ENCODE data around the gene EPHA1. TPM values are rescaled to one million over a fixed set of nuclear protein-coding genes. Genes with fewer than 3 reads are reported as not detected.

The EPHA1 gene
- total RNA-seq (2021) (1.2 and 1.7 TPM in 2 replicates), Bru-seq, nascent RNA (percentile 13 among the genes with signal in this experiment), BruChase-seq, experiment 1, labeled RNA remaining after a 2-hour chase (percentile 19 among the genes with signal in this experiment), BruChase-seq, experiment 2, labeled RNA remaining after a 6-hour chase (percentile 21 among the genes with signal in this experiment)
- long read RNA-seq, partial matches to known transcripts: 1 of 1 reads
- long read RNA-seq, other reads (novel, unspliced or antisense): 0 of 1 reads

- peaks cover 38% of the 10 kb centered on the region for H3K4me1 ChIP-seq (ENCODE audit: insufficient read depth, low read length, poor library complexity, severe bottlenecking)
- H3K4me3 ChIP-seq (ENCODE audit: low read depth, low read length, poor library complexity, severe bottlenecking): no peak within 1 kb of the TSS
- ChIA-PET CTCF (interaction anchor here (0.6 kb wide), 1 partner anchor 33 kb away, joined by 3 read pairs; no protein-coding TSS in a partner anchor), POLR2A (ENCODE audit: low non-redundant PET) (no interaction called here)
- no peaks in the 10 kb centered on the region for H3K27me3 ChIP-seq (replicated peaks; ENCODE audit: insufficient read depth, low read depth, low read length, poor library complexity)
- no peak for TF ChIP-seq EZH2 (IDR thresholded peaks at IDR 0.05; ENCODE audit: borderline replicate concordance, low read depth, low read length, poor library complexity, severe bottlenecking)
- TF ChIP-seq, protein P1, sequence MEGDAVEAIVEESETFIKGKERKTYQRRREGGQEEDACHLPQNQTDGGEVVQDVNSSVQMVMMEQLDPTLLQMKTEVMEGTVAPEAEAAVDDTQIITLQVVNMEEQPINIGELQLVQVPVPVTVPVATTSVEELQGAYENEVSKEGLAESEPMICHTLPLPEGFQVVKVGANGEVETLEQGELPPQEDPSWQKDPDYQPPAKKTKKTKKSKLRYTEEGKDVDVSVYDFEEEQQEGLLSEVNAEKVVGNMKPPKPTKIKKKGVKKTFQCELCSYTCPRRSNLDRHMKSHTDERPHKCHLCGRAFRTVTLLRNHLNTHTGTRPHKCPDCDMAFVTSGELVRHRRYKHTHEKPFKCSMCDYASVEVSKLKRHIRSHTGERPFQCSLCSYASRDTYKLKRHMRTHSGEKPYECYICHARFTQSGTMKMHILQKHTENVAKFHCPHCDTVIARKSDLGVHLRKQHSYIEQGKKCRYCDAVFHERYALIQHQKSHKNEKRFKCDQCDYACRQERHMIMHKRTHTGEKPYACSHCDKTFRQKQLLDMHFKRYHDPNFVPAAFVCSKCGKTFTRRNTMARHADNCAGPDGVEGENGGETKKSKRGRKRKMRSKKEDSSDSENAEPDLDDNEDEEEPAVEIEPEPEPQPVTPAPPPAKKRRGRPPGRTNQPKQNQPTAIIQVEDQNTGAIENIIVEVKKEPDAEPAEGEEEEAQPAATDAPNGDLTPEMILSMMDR (conservative IDR thresholded peaks at IDR 0.05; ENCODE audit: low read depth, low read length): 0 out of 2 replicates have a peak, but pooled peaks have one; percentile 22
- no peak within 1 kb of the TSS for H3K27ac ChIP-seq (ENCODE audit: low read depth, low read length, poor library complexity, severe bottlenecking)
- intact Hi-C loops (cut with micrococcal nuclease; ENCODE audit: unreplicated experiment): no loop called here
- no peaks in the 10 kb centered on the region for H3K9me3 ChIP-seq (ENCODE audit: low read depth, low read length, poor library complexity, severe bottlenecking)
- H3K36me3 ChIP-seq (ENCODE audit: insufficient read depth, low read length, poor library complexity, severe bottlenecking): no peaks in the 10 kb centered on the region
- BruUV-seq (replicated peaks): no TSS peak
- DNase-seq (ENCODE audit: low spot score): no peak
These were observed at the start of gene EPHA1 for GRCh38 chr7:143408686-143409561. Gene EPHA1, minus strand, starts transcription at chr7:143408856. Its CDS starts 51 bp downstream, at chr7:143408805.

- H3K4me3 ChIP-seq (ENCODE audit: low read depth, low read length, poor library complexity, severe bottlenecking): no peak overlapping the region
- no TSS peak for BruUV-seq (replicated peaks)
- intact Hi-C loops (cut with micrococcal nuclease; ENCODE audit: unreplicated experiment): no loop called here
- H3K36me3 ChIP-seq (ENCODE audit: insufficient read depth, low read length, poor library complexity, severe bottlenecking): no peaks in the 10 kb centered on the region
- CTCF ChIA-PET: no interaction called here
- no peaks in the 10 kb centered on the region for H3K9me3 ChIP-seq (ENCODE audit: low read depth, low read length, poor library complexity, severe bottlenecking)
- TF ChIP-seq, protein P1 (conservative IDR thresholded peaks at IDR 0.05; ENCODE audit: low read depth, low read length): no peak
- TF ChIP-seq EZH2 (IDR thresholded peaks at IDR 0.05; ENCODE audit: borderline replicate concordance, low read depth, low read length, poor library complexity, severe bottlenecking): no peak
- H3K27me3 ChIP-seq (replicated peaks; ENCODE audit: insufficient read depth, low read depth, low read length, poor library complexity): no peaks in the 10 kb centered on the region
- no peak overlapping the region for H3K27ac ChIP-seq (ENCODE audit: low read depth, low read length, poor library complexity, severe bottlenecking)
- no peaks in the 10 kb centered on the region for H3K4me1 ChIP-seq (ENCODE audit: insufficient read depth, low read length, poor library complexity, severe bottlenecking)
- DNase-seq (ENCODE audit: low spot score): no peak
- POLR2A ChIA-PET (ENCODE audit: low non-redundant PET): no interaction called here
These were observed 49.6 kb upstream of the EPHA1 start for GRCh38 chr7:143458263-143458662.

DNA sequence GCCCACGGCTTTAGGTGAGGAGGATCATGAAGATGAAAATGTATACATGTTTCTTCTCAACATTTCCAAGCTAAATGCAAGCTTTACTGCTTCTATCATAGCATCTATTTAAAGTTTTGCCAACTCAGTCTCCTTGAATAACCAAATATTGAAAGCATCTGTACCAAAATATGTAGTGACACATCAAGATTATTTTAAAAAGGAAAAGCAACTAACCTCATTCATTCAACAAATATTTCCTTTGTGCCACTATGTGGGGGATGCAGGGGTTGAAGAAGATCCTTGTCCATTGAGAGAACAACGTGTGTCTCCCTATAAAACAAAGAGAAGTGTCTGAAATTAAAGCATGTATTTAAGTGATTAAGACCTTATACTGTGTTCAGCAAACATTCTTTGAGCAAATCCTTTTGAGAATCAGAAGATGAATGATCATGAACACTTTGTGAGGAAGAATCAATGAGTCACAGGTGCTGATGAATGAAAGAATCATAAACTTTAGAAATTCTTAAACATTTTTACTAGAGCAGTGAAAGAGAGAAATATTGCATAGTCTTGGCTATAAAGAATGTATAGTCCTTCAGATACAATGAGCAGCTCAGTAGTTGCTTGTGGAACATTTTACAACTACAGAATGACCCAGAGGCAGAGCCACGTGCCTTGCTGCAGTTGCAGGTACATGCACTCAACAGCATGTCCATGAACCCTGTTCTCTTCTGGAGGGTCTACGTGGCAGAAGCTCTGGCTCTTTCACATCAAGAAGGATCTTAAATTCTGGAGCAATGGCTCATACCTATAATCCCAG lies 48.5 kb upstream of the EPHA1 start:
- H3K9me3 ChIP-seq (ENCODE audit: low read depth, low read length, poor library complexity, severe bottlenecking): no peaks in the 10 kb centered on the region
- H3K27ac ChIP-seq (ENCODE audit: low read depth, low read length, poor library complexity, severe bottlenecking): no peak overlapping the region
- no peaks in the 10 kb centered on the region for H3K36me3 ChIP-seq (ENCODE audit: insufficient read depth, low read length, poor library complexity, severe bottlenecking)
- H3K4me1 ChIP-seq (ENCODE audit: insufficient read depth, low read length, poor library complexity, severe bottlenecking): no peaks in the 10 kb centered on the region
- no peak for TF ChIP-seq EZH2 (IDR thresholded peaks at IDR 0.05; ENCODE audit: borderline replicate concordance, low read depth, low read length, poor library complexity, severe bottlenecking)
- TF ChIP-seq, protein P1 (conservative IDR thresholded peaks at IDR 0.05; ENCODE audit: low read depth, low read length): no peak
- no peak for DNase-seq (ENCODE audit: low spot score)
- intact Hi-C loops (cut with micrococcal nuclease; ENCODE audit: unreplicated experiment): no loop called here
- H3K27me3 ChIP-seq (replicated peaks; ENCODE audit: insufficient read depth, low read depth, low read length, poor library complexity): no peaks in the 10 kb centered on the region
- ChIA-PET CTCF (no interaction called here), POLR2A (ENCODE audit: low non-redundant PET) (no interaction called here)
- BruUV-seq (replicated peaks): no TSS peak
- H3K4me3 ChIP-seq (ENCODE audit: low read depth, low read length, poor library complexity, severe bottlenecking): no peak overlapping the region

Measured in A673 (cell line).